HEK293T (cell line): ENCODE measurements around the gene TSPAN9.

Experiments used
- BHLHE40 ChIP-seq: fragments of 450-650 bp; IDR thresholded peaks from 2 replicates; pipeline ENCODE4 v1.6.1; 2016; ENCODE audit warnings: mild to moderate bottlenecking, moderate library complexity, borderline replicate concordance
- CTBP1 ChIP-seq: fragments of 450-650 bp; IDR thresholded peaks from 2 replicates; pipeline ENCODE4 v1.6.1; 2016; ENCODE audit warnings: borderline replicate concordance
- FOXK2 ChIP-seq: fragments of 450-650 bp; IDR thresholded peaks from 2 replicates; pipeline ENCODE4 v1.6.1; 2016; ENCODE audit warnings: mild to moderate bottlenecking
- HDGF ChIP-seq: fragments of 450-650 bp; IDR thresholded peaks from 2 replicates; pipeline ENCODE4 v1.6.1; 2017; ENCODE audit warnings: antibody characterized with exemption, borderline replicate concordance
- LEF1 ChIP-seq: fragments of 450-650 bp; IDR thresholded peaks from 2 replicates; pipeline ENCODE4 v1.6.1; 2017; ENCODE audit warnings: mild to moderate bottlenecking, borderline replicate concordance
- SP1 ChIP-seq: fragments of 450-650 bp; IDR thresholded peaks from 2 replicates; pipeline ENCODE4 v1.6.1; 2017
- TF ChIP-seq, protein P1 (sequence below): fragments of 450-650 bp; IDR thresholded peaks from 2 replicates; pipeline ENCODE4 v1.6.1; 2016

DNA sequence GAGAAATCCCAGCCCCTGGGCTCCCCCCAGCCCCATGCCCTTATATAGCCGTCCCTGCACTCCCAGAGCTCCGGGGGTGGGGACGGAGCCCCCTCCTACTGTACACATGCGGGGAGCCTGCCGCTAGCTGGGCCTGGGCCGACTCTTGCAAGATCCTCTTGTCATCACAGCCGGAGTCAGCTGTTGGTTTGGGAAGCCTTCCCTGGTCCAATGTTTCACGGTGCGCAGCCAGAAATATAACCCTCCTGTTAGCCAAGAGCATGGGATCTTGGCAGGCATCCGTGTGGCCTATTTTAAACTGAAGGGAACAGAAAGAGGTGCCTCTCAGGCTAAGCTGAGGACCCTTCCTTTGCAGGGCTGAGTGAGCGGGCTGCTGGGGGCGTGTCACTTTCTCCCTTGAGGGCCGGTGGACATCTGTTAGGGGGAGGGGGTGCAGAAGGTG, 175.3 kb downstream of the TSPAN9 start:
- TF ChIP-seq SP1 = no peak
- TF ChIP-seq, protein P1, sequence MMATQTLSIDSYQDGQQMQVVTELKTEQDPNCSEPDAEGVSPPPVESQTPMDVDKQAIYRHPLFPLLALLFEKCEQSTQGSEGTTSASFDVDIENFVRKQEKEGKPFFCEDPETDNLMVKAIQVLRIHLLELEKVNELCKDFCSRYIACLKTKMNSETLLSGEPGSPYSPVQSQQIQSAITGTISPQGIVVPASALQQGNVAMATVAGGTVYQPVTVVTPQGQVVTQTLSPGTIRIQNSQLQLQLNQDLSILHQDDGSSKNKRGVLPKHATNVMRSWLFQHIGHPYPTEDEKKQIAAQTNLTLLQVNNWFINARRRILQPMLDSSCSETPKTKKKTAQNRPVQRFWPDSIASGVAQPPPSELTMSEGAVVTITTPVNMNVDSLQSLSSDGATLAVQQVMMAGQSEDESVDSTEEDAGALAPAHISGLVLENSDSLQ = no peak
- no peak for TF ChIP-seq FOXK2
- no peak for TF ChIP-seq CTBP1
- no peak for TF ChIP-seq BHLHE40
- TF ChIP-seq LEF1 = no peak
- TF ChIP-seq HDGF = no peak
